Mammary epithelial cell (primary cell): ENCODE results near the gene MTTP.

Experiments used
- EZH2 ChIP-seq: IDR thresholded peaks from 2 replicates; pipeline ENCODE4 v1.6.1; 2012; ENCODE audit warnings: low read length, inconsistent platforms, borderline replicate concordance
- TF ChIP-seq, protein P1 (sequence below), 2 donors: IDR thresholded peaks in 1 of 2; conservative IDR thresholded peaks in 1 of 2; 2 replicates each; pipeline ENCODE4 v1.5.1; 2011 to 2012; ENCODE audit warnings: inconsistent platforms in 2 of 2, low read length in 2 of 2, mild to moderate bottlenecking in 2 of 2, control low read depth in 1 of 2, low read depth in 1 of 2; ENCODE audit not compliant: insufficient read depth in 1 of 2; ENCODE audit errors: extremely low read depth in 1 of 2

- TF ChIP-seq, protein P1, sequence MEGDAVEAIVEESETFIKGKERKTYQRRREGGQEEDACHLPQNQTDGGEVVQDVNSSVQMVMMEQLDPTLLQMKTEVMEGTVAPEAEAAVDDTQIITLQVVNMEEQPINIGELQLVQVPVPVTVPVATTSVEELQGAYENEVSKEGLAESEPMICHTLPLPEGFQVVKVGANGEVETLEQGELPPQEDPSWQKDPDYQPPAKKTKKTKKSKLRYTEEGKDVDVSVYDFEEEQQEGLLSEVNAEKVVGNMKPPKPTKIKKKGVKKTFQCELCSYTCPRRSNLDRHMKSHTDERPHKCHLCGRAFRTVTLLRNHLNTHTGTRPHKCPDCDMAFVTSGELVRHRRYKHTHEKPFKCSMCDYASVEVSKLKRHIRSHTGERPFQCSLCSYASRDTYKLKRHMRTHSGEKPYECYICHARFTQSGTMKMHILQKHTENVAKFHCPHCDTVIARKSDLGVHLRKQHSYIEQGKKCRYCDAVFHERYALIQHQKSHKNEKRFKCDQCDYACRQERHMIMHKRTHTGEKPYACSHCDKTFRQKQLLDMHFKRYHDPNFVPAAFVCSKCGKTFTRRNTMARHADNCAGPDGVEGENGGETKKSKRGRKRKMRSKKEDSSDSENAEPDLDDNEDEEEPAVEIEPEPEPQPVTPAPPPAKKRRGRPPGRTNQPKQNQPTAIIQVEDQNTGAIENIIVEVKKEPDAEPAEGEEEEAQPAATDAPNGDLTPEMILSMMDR (conservative IDR thresholded peaks at IDR 0.05 in 1 of 2, IDR thresholded peaks at IDR 0.05 in 1 of 2; ENCODE audit: extremely low read depth in 1 of 2, insufficient read depth in 1 of 2, low read depth in 1 of 2, low read length in 2 of 2) = no peak
- no peak for TF ChIP-seq EZH2
These were observed 42.8 kb downstream of the MTTP start for GRCh38 chr4:99617374-99617773.
